ENCODE measurements around the gene TSNAXIP1.

The TSNAXIP1 gene

DNA sequence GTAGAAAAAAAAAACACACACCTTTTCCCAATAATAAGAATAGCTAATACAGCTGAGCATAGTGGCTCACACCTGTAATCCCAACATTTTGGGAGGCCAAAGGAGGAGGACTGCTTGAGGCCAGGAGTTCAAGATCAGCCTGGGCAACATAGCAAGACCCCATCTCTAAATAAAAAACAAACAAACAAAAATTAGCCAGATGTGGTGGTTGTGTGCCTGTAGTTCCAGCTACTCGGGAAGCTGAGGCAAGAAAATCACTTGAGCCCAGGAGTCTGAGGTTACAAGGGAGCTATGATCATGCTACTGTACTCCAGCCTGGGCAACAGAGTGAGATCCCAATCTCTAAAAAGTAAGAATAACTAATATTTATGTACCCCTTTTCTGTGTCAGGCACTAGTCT lies 44.8 kb upstream of the TSNAXIP1 start:
- Histone ChIP-seq H3K27ac (no peak overlapping the region), H3K4me3 (ENCODE audit: low read depth in 1 of 2, low read length in 1 of 2) (no peak overlapping the region), H3K4me1 (ENCODE audit: control insufficient read depth in 1 of 2, insufficient read depth in 1 of 2, low read depth in 1 of 2, low read length in 1 of 2) (peaks cover 6% of the 10 kb centered on the region in 2 experiments), H3K27me3 (no peaks in the 10 kb centered on the region), H3K9me3 (no peaks in the 10 kb centered on the region), H3K36me3 (peaks cover 26% of the 10 kb centered on the region)
- TF ChIP-seq, protein P1, sequence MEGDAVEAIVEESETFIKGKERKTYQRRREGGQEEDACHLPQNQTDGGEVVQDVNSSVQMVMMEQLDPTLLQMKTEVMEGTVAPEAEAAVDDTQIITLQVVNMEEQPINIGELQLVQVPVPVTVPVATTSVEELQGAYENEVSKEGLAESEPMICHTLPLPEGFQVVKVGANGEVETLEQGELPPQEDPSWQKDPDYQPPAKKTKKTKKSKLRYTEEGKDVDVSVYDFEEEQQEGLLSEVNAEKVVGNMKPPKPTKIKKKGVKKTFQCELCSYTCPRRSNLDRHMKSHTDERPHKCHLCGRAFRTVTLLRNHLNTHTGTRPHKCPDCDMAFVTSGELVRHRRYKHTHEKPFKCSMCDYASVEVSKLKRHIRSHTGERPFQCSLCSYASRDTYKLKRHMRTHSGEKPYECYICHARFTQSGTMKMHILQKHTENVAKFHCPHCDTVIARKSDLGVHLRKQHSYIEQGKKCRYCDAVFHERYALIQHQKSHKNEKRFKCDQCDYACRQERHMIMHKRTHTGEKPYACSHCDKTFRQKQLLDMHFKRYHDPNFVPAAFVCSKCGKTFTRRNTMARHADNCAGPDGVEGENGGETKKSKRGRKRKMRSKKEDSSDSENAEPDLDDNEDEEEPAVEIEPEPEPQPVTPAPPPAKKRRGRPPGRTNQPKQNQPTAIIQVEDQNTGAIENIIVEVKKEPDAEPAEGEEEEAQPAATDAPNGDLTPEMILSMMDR (IDR thresholded peaks at IDR 0.05): no peak

- peaks cover 28% of the 10 kb centered on the region for H3K36me3 ChIP-seq
- H3K4me3 ChIP-seq (ENCODE audit: low read depth in 1 of 2, low read length in 1 of 2): no peak overlapping the region
- TF ChIP-seq, protein P1 (IDR thresholded peaks at IDR 0.05): no peak
- H3K27me3 ChIP-seq: no peaks in the 10 kb centered on the region
- no peaks in the 10 kb centered on the region for H3K9me3 ChIP-seq
- H3K4me1 ChIP-seq (ENCODE audit: control insufficient read depth in 1 of 2, insufficient read depth in 1 of 2, low read depth in 1 of 2, low read length in 1 of 2): peaks cover 6% of the 10 kb centered on the region in 2 experiments
- H3K27ac ChIP-seq: no peak overlapping the region
These were observed 44.3 kb upstream of the TSNAXIP1 start for GRCh38 chr16:67762385-67762784.

DNA sequence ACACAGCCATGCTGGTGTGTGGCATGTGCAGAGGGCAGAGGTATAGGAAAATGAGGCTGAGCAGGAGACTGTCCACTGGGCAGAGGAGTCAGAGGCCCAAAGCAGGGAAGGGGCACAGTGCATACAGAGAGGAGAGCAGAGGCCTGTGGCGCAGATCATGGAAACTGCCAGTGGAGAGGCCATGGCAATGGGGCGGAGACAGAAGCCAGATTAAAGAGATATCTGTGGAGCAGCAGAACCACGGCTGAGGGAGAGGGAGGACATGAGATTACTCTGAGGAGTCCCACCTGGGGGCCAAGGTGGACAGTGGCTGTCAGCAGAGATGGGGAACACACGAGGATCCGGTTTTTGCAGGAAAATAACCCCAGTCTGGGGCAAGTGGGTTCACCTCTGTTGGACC lies 43.6 kb upstream of the TSNAXIP1 start:
- Histone ChIP-seq H3K4me3 (ENCODE audit: low read depth in 1 of 2, low read length in 1 of 2) (no peak overlapping the region), H3K9me3 (no peaks in the 10 kb centered on the region), H3K36me3 (peaks cover 28% of the 10 kb centered on the region), H3K4me1 (ENCODE audit: control insufficient read depth in 1 of 2, insufficient read depth in 1 of 2, low read depth in 1 of 2, low read length in 1 of 2) (peaks cover 6% of the 10 kb centered on the region in 2 experiments), H3K27ac (no peak overlapping the region), H3K27me3 (no peaks in the 10 kb centered on the region)
- TF ChIP-seq, protein P1 (IDR thresholded peaks at IDR 0.05): no peak

- H3K27ac ChIP-seq: no peak overlapping the region
- peaks cover 6% of the 10 kb centered on the region in 2 experiments for H3K4me1 ChIP-seq (ENCODE audit: control insufficient read depth in 1 of 2, insufficient read depth in 1 of 2, low read depth in 1 of 2, low read length in 1 of 2)
- H3K36me3 ChIP-seq: peaks cover 25% of the 10 kb centered on the region
- H3K4me3 ChIP-seq (ENCODE audit: low read depth in 1 of 2, low read length in 1 of 2): no peak overlapping the region
- TF ChIP-seq, protein P1 (IDR thresholded peaks at IDR 0.05): no peak
- H3K27me3 ChIP-seq: no peaks in the 10 kb centered on the region
- H3K9me3 ChIP-seq: no peaks in the 10 kb centered on the region
These were observed 42.5 kb upstream of the TSNAXIP1 start for GRCh38 chr16:67764158-67764667.

DNA sequence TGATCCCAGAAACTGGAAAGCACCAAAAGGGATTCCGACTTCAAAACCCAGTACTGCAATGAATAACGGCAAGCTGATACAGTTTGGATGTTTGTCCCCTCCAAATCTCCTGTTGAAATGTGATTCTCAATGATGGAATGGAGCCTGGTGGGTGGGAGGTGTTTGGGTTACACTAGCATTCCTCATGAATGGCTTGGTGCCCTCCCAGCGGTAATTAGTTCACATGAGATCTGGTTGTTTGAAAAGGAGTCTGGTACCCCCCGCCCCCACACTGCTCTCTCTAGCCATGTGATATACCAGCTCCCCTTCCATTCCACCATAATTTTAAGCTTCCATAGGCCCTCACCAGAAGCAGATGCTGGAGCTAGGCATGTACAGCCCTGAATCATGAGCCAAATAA lies 40.4 kb upstream of the TSNAXIP1 start:
- no peaks in the 10 kb centered on the region for H3K9me3 ChIP-seq
- no peak overlapping the region for H3K4me3 ChIP-seq (ENCODE audit: low read depth in 1 of 2, low read length in 1 of 2)
- no peak overlapping the region for H3K27ac ChIP-seq
- H3K27me3 ChIP-seq: no peaks in the 10 kb centered on the region
- TF ChIP-seq, protein P1 (IDR thresholded peaks at IDR 0.05): no peak
- H3K36me3 ChIP-seq: peaks cover 29% of the 10 kb centered on the region
- no peaks in the 10 kb centered on the region for H3K4me1 ChIP-seq (ENCODE audit: control insufficient read depth in 1 of 2, insufficient read depth in 1 of 2, low read depth in 1 of 2, low read length in 1 of 2)

GRCh38 chr16:67767953-67768352 lies 38.7 kb upstream of the TSNAXIP1 start:
- no peak overlapping the region for H3K4me3 ChIP-seq (ENCODE audit: low read depth in 1 of 2, low read length in 1 of 2)
- H3K4me1 ChIP-seq (ENCODE audit: control insufficient read depth in 1 of 2, insufficient read depth in 1 of 2, low read depth in 1 of 2, low read length in 1 of 2): no peaks in the 10 kb centered on the region
- TF ChIP-seq, protein P1 (IDR thresholded peaks at IDR 0.05): no peak
- H3K36me3 ChIP-seq: peaks cover 25% of the 10 kb centered on the region
- H3K27ac ChIP-seq: no peak overlapping the region
- no peaks in the 10 kb centered on the region for H3K27me3 ChIP-seq
- no peaks in the 10 kb centered on the region for H3K9me3 ChIP-seq
